H1 (cell line): ENCODE measurements around the gene NDUFA1. TPM values are rescaled to one million over a fixed set of nuclear protein-coding genes. Genes with fewer than 3 reads are reported as not detected.
A peak's percentile ranks its signal among the peaks of the same experiment; 100 is the strongest.

Experiments used
- CHD1 ChIP-seq: IDR thresholded peaks from 2 replicates; pipeline ENCODE4 v1.6.1; 2012; ENCODE audit warnings: low read depth, low read length, improper control_type of control experiment
- CREB1 ChIP-seq: IDR thresholded peaks from 2 replicates; pipeline ENCODE4 v1.6.1; 2012; ENCODE audit warnings: inconsistent platforms
- FOSL1 ChIP-seq: IDR thresholded peaks from 2 replicates; pipeline ENCODE4 v1.6.1; 2011; ENCODE audit warnings: mild to moderate bottlenecking, low read depth, low read length, moderate library complexity; ENCODE audit not compliant: insufficient read depth
- KDM5A ChIP-seq: fragments of 200-600 bp; IDR thresholded peaks from 2 replicates; pipeline ENCODE4 v1.7.1; 2012; ENCODE audit warnings: mild to moderate bottlenecking, low read length, inconsistent platforms, mixed read lengths
- RNF2 ChIP-seq: fragments of 200-900, 300-1000 bp; sonication (generic); IDR thresholded peaks from 2 replicates; pipeline ENCODE4 v1.7.1; 2016; ENCODE audit warnings: borderline replicate concordance, low read depth, mild to moderate bottlenecking, antibody characterized with exemption, low read length; ENCODE audit not compliant: poor library complexity, severe bottlenecking; ENCODE audit errors: missing control alignments
- SP2 ChIP-seq: IDR thresholded peaks from 2 replicates; pipeline ENCODE4 v1.6.1; 2012; ENCODE audit warnings: mild to moderate bottlenecking, low read length, inconsistent platforms
- TBP ChIP-seq: IDR thresholded peaks from 2 replicates; pipeline ENCODE4 v1.6.1; 2011; ENCODE audit warnings: low read depth, low read length, improper control_type of control experiment
- TCF12 ChIP-seq: IDR thresholded peaks from 2 replicates; pipeline ENCODE4 v1.6.1; 2011; ENCODE audit warnings: low read depth, mild to moderate bottlenecking, low read length
- polyA plus RNA-seq, 7 experiments: library from polyadenylated mRNA; depleted of rRNA in 3 of 7; stranded (reverse) in 5 of 7; unstranded in 2 of 7; fragments of >200 nt in 5 of 7; fragments of 200-250 nt in 2 of 7; gene quantifications; 1 replicate in 5 of 7; 2 replicates in 1 of 7; 4 replicates in 1 of 7; pipeline versions ENCODE4 v1.2.1 to v1.2.3, GENCODE V29; 2011 to 2013; ENCODE audit warnings: missing spikeins in 2 of 7, mixed read lengths in 2 of 7
- total RNA-seq: library from RNA; stranded (reverse); fragmentation: NEBNext Ultra II Directional; extraction: Animal tissue kit (Norgen Biotek cat#: 25700); gene quantifications from 2 replicates; pipeline ENCODE4 v1.2.1, GENCODE V29; 2021
- TF ChIP-seq, protein P1 (sequence below): fragments of 300-600 bp; sonication (generic); IDR thresholded peaks from 2 replicates; pipeline ENCODE4 v1.7.1; 2012; ENCODE audit warnings: low read length, moderate library complexity, mild to moderate bottlenecking, inconsistent platforms; ENCODE audit not compliant: insufficient replicate concordance

The NDUFA1 gene
- total and polyA plus RNA-seq, 2 of the 8 experiments (the other 6 are each of a cell fraction or from before 2014, with no cell fraction given), result 65.6 to 69.7 TPM

DNA sequence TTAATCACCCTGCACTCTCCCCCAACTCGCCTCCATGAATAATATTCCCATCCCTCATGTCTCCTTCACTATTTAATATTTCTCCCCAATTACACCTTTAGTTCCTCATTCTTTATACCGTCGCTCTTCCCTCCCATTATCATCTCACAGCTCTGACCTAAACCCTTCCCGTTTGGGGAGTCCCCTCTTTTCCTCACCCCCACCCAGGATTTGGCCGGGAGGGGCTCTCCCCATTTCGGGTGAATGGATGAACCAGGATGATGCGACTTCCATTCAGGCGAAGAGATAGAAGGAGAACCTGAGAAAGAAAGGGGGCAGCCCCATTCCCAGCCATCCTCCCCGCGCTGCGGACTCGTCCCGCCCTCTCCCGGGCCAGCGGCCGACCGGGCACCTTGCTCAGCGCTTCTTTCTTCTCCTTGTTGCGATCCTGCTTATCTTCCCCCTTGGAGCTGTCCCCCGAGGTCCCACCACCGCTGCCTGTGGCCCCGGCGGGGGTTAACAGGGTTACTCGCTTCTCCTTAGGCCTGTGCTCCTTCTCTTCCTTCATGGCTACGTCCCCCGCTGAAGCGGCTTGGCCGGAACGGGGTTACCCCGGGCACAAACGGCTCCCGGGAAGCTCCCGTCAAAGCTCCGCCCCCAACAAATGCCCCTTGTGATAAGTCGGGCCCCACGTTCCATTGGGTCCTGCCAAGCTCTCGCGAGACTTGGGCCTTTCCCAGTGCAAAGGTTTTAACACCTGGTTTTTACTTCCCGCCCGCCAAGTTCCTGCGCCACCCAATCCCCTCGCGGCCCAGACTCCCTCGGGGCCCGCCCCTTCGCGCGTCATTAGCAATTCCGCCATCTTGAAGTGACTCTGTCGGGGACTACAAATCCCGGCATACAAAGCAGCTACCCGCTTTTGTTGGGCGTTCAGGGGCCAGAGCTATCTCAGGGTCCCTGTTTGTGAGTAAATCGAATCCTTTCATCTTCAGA is 19.0 kb upstream of the NDUFA1 start, which contains the start of gene UPF3B (continued):
- TF ChIP-seq, protein P1, sequence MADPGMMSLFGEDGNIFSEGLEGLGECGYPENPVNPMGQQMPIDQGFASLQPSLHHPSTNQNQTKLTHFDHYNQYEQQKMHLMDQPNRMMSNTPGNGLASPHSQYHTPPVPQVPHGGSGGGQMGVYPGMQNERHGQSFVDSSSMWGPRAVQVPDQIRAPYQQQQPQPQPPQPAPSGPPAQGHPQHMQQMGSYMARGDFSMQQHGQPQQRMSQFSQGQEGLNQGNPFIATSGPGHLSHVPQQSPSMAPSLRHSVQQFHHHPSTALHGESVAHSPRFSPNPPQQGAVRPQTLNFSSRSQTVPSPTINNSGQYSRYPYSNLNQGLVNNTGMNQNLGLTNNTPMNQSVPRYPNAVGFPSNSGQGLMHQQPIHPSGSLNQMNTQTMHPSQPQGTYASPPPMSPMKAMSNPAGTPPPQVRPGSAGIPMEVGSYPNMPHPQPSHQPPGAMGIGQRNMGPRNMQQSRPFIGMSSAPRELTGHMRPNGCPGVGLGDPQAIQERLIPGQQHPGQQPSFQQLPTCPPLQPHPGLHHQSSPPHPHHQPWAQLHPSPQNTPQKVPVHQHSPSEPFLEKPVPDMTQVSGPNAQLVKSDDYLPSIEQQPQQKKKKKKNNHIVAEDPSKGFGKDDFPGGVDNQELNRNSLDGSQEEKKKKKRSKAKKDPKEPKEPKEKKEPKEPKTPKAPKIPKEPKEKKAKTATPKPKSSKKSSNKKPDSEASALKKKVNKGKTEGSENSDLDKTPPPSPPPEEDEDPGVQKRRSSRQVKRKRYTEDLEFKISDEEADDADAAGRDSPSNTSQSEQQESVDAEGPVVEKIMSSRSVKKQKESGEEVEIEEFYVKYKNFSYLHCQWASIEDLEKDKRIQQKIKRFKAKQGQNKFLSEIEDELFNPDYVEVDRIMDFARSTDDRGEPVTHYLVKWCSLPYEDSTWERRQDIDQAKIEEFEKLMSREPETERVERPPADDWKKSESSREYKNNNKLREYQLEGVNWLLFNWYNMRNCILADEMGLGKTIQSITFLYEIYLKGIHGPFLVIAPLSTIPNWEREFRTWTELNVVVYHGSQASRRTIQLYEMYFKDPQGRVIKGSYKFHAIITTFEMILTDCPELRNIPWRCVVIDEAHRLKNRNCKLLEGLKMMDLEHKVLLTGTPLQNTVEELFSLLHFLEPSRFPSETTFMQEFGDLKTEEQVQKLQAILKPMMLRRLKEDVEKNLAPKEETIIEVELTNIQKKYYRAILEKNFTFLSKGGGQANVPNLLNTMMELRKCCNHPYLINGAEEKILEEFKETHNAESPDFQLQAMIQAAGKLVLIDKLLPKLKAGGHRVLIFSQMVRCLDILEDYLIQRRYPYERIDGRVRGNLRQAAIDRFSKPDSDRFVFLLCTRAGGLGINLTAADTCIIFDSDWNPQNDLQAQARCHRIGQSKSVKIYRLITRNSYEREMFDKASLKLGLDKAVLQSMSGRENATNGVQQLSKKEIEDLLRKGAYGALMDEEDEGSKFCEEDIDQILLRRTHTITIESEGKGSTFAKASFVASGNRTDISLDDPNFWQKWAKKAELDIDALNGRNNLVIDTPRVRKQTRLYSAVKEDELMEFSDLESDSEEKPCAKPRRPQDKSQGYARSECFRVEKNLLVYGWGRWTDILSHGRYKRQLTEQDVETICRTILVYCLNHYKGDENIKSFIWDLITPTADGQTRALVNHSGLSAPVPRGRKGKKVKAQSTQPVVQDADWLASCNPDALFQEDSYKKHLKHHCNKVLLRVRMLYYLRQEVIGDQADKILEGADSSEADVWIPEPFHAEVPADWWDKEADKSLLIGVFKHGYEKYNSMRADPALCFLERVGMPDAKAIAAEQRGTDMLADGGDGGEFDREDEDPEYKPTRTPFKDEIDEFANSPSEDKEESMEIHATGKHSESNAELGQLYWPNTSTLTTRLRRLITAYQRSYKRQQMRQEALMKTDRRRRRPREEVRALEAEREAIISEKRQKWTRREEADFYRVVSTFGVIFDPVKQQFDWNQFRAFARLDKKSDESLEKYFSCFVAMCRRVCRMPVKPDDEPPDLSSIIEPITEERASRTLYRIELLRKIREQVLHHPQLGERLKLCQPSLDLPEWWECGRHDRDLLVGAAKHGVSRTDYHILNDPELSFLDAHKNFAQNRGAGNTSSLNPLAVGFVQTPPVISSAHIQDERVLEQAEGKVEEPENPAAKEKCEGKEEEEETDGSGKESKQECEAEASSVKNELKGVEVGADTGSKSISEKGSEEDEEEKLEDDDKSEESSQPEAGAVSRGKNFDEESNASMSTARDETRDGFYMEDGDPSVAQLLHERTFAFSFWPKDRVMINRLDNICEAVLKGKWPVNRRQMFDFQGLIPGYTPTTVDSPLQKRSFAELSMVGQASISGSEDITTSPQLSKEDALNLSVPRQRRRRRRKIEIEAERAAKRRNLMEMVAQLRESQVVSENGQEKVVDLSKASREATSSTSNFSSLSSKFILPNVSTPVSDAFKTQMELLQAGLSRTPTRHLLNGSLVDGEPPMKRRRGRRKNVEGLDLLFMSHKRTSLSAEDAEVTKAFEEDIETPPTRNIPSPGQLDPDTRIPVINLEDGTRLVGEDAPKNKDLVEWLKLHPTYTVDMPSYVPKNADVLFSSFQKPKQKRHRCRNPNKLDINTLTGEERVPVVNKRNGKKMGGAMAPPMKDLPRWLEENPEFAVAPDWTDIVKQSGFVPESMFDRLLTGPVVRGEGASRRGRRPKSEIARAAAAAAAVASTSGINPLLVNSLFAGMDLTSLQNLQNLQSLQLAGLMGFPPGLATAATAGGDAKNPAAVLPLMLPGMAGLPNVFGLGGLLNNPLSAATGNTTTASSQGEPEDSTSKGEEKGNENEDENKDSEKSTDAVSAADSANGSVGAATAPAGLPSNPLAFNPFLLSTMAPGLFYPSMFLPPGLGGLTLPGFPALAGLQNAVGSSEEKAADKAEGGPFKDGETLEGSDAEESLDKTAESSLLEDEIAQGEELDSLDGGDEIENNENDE, result no peak
- TF ChIP-seq TCF12, result no peak
- no peak for TF ChIP-seq RNF2
- no peak for TF ChIP-seq CHD1
- no peak for TF ChIP-seq SP2
- TF ChIP-seq CREB1, result peak; percentile 70
- TF ChIP-seq FOSL1, result no peak
- TF ChIP-seq TBP, result peak; percentile 68; the same call in 1 of the 2 replicates
- no peak for TF ChIP-seq KDM5A
